ENCODE data around the gene SF3B2. TPM values are rescaled to one million over a fixed set of nuclear protein-coding genes. Genes with fewer than 3 reads are reported as not detected.
"Not testable (repeated sequence)": the region's sequence is repeated elsewhere in the genome, so short reads cannot be mapped to it uniquely, and the experiment has no call there.

Gene SF3B2
- total RNA-seq, 1 donor from 2014 or later = 162 TPM

- no peak for DNase-seq (ENCODE audit: extremely low read depth, low read depth, low spot score)
Measured at GRCh38 chr11:66072518-66072917, 20.4 kb downstream of the SF3B2 start.

GRCh38 chr11:66073669-66074068 is 21.5 kb downstream of the SF3B2 start:
- no peak for DNase-seq (ENCODE audit: extremely low read depth, low read depth, low spot score)

GRCh38 chr11:66075273-66075672 is 23.1 kb downstream of the SF3B2 start:
- no peak for DNase-seq (ENCODE audit: extremely low read depth, low read depth, low spot score)

- no peak for DNase-seq (ENCODE audit: extremely low read depth, low read depth, low spot score)
Measured at GRCh38 chr11:66076561-66076960, 24.4 kb downstream of the SF3B2 start.

- DNase-seq (ENCODE audit: extremely low read depth, low read depth, low spot score) = no peak
Measured at GRCh38 chr11:66077927-66078326, 25.8 kb downstream of the SF3B2 start.

- not testable (repeated sequence) for DNase-seq (ENCODE audit: extremely low read depth, low read depth, low spot score)
Measured at GRCh38 chr11:66078949-66079348, 26.8 kb downstream of the SF3B2 start.

GRCh38 chr11:66080055-66080817 is 28.1 kb downstream of the SF3B2 start:
- DNase-seq (ENCODE audit: extremely low read depth, low read depth, low spot score) = no peak

- DNase-seq (ENCODE audit: extremely low read depth, low read depth, low spot score) = no peak
Measured at GRCh38 chr11:66081505-66081904, 29.3 kb downstream of the SF3B2 start.

DNA sequence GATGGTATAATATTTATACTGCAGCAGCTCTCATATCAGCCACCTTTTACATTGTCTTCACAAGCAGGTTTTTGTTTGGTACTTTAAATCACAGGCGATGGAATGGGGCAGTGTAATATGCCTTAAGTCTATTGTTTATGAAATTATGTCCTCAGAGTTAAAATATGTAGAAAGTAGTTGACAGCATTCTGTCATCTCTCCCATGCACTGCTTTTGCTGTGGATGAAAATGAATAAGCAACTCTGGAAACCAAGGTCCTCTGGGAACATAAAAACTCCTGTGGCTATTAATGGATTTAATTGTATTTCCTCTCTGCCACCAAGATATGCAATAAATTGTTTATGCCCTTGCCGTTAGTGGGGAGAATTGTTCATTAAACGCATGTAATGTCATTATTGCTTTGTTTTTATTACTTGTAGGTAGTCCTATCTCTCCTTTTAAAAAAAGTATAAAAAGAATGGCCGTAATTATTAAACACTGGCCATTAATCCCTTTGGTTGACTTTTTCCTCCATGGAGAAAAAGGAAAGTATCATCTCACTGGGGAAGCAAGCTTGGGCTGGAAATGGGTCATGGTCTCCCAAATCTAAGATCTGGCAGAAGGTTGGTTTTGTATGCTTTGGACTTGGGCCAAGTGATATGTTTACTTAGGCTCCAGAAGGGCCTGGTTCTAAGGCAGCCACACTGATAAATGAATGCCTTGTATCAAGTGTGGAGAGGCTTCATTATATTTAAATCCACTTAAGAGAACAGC is 31.0 kb downstream of the SF3B2 start:
- DNase-seq (ENCODE audit: extremely low read depth, low read depth, low spot score) = no peak

DNA sequence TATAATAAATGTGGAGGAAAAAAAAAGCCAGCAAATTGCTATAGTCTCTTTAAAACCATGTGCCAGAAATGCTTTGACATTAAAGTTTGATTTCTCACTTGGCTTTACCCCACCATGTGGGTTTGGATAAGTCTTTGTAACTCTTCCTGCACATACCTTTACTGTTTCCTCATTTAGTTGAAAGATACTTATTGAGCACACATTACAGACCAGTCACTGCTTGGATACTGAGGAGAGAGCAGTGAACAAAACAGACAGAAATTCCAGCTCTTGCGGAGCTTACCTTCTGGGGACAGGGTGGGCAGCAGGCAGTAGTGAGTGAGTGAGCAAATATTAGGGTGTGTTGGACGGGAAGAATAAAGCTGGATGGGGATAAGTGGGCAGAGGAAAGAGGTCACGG is 31.6 kb downstream of the SF3B2 start:
- DNase-seq (ENCODE audit: extremely low read depth, low read depth, low spot score) = no peak

DNA sequence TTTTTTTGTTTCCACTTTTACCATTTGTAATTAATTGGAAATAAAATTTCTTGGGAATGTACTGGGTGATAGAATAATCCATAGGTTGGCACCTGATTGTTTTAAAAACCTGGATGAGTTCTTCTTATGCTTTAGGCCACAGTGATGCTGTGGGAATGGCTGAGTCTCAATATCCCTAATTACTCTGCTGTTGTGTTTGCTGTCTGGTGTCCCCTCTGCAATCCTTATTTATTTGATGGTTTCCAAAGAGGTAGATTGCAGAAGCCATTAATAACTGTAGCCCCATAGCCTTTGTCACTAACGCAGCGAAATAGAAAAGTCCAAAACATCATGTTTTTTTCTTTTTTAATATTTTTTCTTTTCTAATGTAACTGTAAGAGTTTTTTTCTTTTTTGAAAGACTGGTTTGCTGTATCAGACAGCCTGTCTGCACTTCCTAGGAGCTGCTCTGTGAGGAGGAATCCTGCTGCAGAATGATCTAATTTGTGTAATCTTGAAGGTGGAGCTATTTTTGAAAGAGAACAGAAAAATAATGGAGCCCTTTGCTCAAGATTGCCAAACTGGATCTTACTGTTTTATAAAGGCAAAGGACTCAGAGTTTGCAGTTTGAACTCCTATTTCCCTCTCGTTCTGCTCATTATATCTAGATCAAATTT is 32.8 kb downstream of the SF3B2 start:
- DNase-seq (ENCODE audit: extremely low read depth, low read depth, low spot score) = no peak

- DNase-seq (ENCODE audit: extremely low read depth, low read depth, low spot score) = no peak
Measured at GRCh38 chr11:66087148-66087908, 35.2 kb downstream of the SF3B2 start.

GRCh38 chr11:66089067-66089466 is 36.9 kb downstream of the SF3B2 start:
- no peak for DNase-seq (ENCODE audit: extremely low read depth, low read depth, low spot score)

DNA sequence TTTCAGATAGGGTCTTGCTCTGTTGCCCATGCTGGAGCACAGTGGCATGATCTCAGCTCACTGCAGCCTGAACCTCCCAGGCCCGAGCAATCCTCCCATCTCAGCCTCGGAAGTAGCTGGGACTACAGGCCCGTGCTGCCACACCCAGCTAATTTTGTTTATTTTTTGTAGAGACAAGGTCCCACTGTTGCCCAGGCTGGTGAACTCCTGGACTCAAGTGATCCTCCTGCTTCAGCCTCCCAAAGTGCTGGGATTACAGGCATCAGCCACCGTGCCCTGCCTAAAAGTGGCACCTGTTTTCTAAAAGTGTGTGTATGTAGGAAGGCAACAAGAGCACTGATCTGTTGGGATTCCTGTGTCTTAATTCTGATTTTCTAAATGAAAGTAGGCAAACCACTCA is 38.1 kb downstream of the SF3B2 start:
- no peak for DNase-seq (ENCODE audit: extremely low read depth, low read depth, low spot score)

- DNase-seq (ENCODE audit: extremely low read depth, low read depth, low spot score) = not testable (repeated sequence)
Measured at GRCh38 chr11:66092125-66092524, 40.0 kb downstream of the SF3B2 start.

GRCh38 chr11:66099746-66100145 is 47.6 kb downstream of the SF3B2 start:
- DNase-seq (ENCODE audit: extremely low read depth, low read depth, low spot score) = not testable (repeated sequence)

DNA sequence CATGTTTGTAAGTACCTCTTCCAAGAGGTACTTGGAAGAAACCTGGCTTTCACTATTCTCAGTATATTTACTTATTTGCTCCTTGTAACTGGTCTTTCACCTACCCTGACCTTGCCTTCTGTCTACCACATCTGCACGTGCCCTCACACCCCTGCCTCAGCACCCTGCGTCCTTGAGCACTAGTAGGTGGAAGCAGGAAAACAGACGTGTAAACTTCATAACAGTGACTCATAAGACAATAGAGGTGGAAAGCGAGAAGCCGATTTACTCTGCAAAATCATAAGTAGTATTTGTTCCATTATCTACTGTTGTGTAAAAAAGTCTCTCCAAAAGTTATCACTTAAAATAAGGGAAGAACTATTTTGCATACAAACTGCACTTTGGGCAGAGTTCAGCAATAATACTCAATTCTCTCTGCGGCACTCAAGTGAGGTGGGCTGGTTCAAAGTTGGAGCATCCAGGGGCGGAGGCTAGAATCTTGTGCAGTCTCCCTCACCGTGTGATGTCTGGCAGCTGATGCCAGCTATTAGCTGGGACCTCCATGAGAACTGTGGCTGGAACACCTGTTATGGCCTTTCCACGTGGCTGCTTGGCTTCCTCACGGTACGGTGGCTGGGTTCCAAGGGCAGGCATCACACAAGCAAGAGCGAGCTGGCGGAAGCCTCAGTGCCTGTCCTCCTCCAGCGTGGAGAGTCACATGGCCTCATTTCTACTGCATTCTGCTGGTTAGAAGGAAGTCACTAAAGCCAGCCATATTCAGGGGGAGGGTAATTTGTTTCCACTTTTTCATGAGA is 48.3 kb downstream of the SF3B2 start:
- DNase-seq (ENCODE audit: extremely low read depth, low read depth, low spot score) = no peak

DNA sequence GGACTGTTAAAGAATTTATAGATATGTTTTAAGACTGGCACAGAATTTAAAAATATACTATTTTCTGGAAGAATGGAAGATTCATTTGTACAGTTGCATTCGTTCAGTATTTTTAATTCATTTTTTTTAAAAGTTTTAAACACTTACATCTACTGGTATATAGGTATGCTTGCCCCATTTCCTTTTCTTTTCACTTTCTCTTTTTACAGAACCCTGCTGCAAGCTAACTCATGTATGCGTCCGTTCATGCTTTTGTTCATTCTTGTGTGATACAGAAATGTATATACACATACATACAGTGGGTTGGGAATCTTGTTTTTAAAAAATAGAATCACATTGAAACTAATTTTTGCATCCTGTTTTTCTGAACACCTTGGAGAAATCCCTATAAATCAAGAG is 48.9 kb downstream of the SF3B2 start:
- no peak for DNase-seq (ENCODE audit: extremely low read depth, low read depth, low spot score)

DNA sequence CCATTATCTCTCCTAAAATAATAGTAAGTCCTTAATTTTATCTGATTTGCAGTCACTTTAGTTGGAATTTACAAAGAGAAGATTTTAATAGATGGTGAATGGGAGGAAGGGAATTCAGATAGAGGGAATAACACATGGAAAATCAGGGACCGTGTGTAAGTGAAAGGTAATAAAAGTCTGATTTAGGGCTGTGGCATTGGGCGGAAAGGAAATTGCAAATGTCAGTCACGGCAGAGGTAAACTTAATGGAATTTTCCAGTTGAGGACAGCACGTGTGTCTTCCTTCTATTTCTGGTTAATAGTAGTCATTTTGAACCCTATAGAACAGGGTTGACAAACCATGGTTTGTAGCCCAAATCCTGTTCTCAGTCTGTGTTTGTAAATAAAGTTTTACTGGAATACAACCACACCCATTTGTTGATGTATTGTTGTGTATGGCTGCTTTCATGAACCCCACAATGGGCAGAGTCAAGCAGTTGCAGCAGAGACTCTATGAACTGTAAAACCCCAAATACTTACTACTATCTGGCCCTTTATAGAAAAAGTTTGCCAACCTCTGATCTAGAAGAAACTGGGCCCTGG is 52.0 kb downstream of the SF3B2 start:
- no peak for DNase-seq (ENCODE audit: extremely low read depth, low read depth, low spot score)

All from glomerular endothelial cell (primary cell).